HG02798 (cell line): ENCODE data around the gene TAS2R14.

Experiments
- ATAC-seq: cut with Tn5 transposase; IDR thresholded peaks from one replicate; pipeline ENCODE4 v1.9.1; 2021; ENCODE audit warnings: mild to moderate bottlenecking; ENCODE audit not compliant: unreplicated experiment, poor library complexity

TAS2R14 gene, protein sequence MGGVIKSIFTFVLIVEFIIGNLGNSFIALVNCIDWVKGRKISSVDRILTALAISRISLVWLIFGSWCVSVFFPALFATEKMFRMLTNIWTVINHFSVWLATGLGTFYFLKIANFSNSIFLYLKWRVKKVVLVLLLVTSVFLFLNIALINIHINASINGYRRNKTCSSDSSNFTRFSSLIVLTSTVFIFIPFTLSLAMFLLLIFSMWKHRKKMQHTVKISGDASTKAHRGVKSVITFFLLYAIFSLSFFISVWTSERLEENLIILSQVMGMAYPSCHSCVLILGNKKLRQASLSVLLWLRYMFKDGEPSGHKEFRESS

DNA sequence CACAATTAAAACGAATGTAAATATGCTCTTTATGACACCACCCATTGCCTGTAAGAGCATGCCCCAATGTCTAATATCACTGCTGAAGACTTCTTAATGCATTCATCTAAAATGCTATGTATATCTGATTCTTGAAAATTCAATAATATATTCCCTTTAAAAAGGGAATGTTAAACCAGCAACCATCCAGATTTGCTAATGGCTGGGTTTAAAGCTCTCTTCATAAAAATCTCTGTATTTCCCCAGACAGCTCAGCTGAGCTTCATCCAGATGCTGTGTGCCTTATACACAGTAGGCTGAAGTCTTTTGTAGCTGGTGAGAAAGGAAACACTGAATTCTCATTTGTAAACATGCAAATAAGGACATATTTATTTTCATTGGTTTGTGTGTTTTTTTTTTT lies at the start of gene TAS2R14:
TSS of gene TAS2R14 (minus strand) at position 101 of the 400 bp plus-strand sequence. CDS start at position 45, 56 bp downstream.
- no peak for ATAC-seq

DNA sequence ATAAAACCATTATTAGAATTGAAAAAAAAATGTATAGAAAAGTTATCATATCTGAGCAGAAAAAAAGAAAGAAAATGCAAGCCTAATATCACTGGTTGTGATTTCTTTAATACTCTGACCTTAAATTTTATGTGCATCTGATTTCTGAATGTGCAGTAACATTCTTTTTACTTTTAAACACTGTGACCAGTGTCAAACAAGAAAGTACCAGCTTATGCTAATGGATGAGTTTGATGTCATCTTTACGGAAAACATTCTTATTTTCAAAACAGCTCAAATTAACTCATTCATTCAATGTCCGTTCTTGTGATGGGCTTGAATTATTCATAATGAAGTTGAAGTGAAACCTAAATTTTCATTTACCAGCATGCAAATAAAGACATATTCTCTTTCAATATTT lies 47.7 kb upstream of the TAS2R14 start, which contains the start of gene TAS2R50:
TSS of gene TAS2R50 (minus strand) at position 101 of the 400 bp plus-strand sequence. CDS start at position 49, 52 bp downstream.
- ATAC-seq = no peak

DNA sequence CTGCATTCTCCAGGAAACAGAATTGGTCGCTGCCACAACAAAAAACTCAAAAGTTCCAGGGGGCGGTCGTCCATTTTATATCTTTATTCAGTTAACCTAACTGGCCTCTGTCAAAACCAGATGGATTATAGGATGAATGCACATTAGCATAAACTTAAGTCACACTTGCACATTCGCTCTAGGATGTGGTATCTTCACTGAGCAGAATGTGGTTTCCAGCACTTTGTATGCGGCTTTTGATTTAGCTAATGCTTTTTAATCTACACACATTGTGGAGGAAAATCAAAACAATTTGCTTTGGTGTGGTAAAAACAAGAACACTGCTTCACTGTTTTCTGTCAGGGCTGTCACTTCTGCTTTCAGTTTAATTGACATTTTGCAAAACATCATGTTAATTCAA lies 43.2 kb upstream of the TAS2R14 start:
- ATAC-seq = no peak

DNA sequence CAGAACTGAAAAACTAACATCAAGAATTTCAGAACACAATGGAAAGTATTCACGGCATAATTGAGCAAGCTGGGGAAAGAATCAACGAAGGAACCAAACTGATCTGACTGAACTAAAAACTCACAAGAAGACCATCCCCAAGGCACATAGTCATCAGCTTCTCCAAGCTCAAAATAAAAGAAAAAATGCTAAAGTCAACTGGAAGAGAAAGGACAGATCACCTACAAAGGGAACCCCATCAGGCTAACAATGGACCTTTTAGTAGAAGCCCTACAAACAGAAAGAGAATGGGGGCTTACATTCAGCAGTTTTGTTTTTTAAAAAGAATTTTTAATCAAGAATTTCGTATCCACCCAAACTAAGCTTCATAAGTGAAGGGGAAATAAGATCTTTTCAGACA lies 35.9 kb upstream of the TAS2R14 start:
- no peak for ATAC-seq

DNA sequence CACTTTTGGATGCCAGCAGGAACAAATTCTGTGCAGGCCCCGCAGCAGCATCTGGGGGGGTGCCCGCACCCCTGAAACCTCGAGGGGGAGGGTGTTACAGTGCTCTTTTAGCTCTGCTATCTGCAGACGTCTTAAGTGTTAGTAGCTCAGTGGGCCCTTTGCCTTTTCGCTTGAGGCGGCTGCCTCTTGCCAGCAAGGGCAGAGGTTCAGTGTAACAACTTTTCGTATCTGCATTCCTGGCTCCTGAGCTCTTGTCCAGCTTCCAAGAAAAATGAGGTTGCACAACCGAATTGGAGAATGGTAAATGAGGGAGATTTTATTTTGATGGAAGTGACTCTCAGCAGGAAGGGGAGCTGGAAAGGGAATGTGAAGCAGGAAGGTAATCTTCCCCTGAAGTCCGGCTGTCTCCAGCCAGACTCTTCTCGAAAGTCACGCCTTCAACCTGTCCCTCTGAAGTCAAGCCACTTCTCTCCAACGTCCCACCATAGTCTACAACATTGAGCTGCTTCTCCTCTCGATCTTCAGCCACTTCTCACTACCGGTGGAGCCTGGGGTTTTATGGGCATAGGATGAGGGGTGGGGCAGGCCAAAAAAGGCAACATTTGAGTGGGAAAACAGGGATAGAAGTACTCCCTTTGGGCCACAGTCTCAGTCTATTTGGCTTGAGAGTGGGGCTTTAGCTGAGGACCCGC lies 29.8 kb upstream of the TAS2R14 start:
- no peak for ATAC-seq

DNA sequence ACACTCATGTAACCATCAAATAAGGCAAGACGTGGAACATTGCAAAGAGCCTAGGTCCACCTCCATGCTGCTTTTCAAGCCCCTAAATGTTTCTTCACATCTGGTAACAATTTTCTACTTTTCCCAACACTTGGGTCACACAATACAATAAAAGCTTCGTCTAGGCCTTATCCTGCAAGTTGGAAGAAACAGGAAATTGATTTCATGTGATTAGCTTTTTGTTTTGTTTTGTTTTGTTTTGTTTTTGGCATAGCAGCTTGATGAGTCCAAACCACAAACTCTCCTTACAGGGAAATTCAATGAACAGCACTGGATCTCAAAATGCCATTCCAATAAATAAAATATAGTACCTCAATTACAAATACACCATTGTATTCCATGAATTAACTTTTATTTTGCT lies 28.3 kb upstream of the TAS2R14 start:
- no peak for ATAC-seq

DNA sequence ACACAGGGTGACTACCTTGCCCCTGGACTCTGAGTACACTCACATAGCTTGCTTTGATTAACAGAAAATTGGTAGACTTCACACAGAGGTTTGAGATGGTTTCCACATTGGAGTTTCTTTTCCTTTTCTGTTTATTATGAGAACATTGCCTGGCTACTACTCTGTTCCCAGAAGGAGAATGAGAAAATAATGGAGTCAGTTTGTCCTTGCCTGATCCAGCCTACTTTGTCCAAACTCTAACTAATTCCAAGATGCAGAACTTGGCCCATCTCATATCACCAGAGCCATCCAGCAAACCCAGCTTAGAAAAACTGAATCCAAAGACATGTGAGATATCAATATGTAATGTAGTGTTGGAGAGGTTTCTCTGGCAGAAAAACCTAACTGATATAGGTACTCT lies 27.3 kb upstream of the TAS2R14 start:
- no peak for ATAC-seq

DNA sequence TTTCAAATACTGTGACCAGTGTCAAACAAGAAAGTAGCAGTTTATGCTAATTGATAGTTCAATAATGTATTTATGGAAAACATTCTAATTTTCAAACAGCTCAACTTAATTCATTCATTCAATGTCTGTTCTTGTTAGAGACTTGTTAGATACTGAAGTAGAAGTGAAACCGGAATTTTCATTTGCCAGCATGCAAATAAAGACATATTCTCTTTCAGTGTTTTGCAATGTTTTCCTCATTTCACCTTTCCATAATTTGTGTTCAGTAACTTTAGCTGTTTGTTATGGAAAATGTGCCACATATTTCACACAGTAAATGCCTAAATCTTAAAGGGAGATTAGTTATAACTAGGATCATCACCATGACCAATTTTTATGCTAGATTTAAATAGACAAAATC lies 26.4 kb upstream of the TAS2R14 start:
- no peak for ATAC-seq

DNA sequence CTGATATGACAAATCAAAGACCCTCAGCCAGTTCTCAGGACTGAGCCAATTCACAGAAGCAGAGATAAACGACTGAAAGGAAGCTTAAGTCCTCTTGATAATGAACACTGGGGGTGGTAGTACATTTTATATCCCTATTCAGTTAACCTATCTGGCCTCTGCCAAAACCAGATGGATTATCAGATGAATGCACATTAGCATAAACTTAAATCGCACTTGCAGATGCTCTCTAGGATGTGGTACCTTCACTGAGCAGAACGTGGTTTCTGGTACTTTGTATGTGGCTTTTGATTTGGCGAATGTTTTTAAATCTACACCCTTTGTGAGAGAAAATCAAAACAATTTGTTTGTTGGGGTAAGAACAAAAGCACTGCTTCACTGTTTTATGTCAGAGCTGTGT lies 21.1 kb upstream of the TAS2R14 start:
- no peak for ATAC-seq

DNA sequence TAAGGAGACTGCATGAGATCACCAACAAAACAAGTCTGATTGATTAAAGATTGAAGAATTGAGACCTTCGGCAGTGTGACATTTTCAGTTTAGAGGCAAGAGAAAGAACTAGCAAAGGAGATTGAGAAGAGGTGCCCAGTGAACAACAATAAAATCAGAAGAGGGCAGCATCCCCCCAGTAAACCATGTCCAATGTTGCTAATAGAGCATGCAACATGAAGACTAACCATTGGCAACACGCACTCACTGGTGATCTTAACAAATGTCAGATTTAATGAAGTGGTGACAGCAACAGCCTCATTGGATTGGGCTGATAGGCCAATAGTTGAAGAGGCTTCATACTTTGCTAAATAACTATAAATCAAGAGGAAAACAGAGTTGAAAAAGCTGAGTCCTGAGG lies 20.7 kb upstream of the TAS2R14 start:
- no peak for ATAC-seq

DNA sequence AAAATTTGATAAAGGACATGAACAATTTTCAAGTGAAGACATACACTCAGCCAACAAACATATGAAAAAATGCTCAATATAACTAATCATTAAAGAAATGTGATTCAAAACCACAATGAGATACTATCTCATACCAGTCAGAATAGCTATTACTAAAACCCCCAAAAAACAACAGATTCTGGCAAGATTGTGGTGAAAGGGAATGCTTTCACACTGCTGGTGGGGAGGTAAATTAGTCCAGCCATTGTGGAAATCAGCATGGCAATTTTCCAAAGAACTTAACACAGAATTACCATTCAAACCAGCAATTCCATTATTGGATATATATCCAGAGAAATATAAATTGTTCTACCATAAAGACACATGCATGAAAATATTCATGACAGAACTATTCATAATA lies 18.7 kb upstream of the TAS2R14 start:
- no peak for ATAC-seq

DNA sequence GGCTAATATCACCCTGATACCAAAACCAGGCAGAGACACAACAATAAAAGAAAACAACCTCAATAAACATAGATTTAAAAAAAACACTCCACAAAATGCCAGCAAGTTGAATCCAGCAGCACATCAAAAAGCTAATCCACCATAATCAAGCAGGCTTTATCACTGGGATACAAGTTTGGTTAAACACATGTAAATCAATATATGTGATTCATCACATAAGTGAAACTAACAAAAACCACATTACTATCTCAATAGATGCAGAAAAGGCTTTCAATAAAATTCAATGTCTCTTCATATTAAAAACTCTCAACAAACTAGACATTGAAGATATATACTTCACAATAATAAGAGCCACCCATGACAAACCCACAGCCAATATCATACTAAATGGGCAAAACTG lies 17.0 kb upstream of the TAS2R14 start:
- no peak for ATAC-seq

DNA sequence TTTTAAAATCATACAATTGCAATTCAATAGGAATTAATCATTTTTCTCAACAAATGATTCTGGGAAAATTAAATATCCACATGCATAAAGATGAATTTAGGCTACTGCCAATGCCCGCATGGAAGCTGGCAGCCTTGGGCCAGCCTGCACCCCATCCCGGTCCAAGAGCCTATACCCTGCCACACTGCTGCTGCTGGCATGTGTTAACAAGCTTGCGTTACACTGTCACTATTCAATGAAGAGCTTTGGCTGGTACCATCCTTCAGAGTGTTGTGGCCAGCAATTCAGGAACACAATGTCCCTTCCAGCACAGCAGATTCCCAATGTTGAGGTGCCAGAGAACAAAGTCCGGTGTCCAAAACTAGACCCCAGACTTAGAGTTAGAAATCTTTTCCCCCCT lies 13.6 kb upstream of the TAS2R14 start:
- no peak for ATAC-seq

DNA sequence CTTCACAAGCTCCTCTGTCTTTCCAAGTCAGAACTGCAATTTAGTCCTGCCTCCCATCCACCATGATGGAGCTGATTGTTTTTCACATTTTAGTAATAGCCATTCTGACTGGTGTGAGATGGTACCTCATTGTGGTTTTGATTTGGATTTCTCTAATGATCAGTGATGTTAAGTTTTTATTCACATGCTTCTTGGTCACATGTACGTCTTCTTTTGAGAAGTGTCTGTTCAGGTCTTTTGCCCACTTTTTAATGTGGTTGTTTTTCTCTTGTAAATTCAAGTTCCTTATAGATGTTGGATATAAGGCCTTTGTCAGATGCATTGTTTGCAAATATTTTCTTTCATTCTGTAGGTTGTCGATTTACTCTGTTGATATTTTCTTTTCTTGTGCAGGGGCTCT lies 4.1 kb upstream of the TAS2R14 start:
- no peak for ATAC-seq

DNA sequence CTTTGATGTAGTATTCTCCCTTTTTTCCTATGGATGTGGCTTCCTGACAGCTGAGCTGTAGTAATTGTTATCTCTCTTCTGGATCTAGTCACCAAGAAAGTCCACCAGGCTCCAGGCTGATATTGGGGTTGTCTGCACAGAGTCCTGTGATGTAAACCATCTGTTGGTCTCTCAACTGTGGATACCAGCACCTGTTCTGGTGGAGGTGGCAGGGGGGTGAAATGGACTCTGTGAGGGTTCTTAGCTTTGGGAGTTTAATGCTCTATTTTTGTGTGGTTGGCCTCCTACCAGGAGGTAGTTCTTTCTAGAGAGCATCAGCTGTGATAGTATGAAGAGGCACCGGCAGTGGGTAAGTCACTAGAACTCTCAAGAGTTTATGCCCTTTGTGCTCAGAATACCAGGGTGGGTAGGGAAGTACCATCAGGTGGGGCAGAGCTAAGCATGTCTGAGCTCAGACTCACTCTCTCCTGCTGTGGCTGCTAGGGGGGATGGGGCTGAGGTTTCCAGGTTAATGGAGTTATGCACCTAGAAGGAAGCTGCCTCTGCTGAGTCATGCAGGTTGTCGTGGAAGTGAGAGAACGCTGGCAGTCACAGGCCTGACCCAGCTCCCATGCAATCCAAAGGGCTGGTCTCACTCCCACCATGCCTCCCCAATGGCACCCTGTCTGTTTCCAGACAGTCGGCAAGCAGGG lies 3.0 kb upstream of the TAS2R14 start:
- no peak for ATAC-seq

DNA sequence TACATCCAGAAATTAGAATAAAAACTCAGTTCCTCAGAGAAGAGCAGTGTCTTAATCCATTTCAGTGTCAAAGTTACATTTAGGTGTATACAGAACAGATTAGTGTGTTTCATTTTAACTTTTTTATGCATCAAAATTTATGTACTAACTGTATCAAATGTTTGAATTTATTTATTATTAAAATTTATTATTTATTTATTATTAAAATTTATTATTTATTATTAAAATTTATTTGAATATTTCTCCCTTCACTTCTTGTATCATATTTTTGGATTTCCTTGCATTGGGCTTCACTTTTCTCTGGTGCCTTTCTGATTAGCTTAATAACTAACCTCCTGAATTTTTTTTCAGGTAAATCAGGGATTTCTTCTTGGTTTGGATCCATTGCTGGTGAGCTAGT lies 2.3 kb upstream of the TAS2R14 start:
- no peak for ATAC-seq

DNA sequence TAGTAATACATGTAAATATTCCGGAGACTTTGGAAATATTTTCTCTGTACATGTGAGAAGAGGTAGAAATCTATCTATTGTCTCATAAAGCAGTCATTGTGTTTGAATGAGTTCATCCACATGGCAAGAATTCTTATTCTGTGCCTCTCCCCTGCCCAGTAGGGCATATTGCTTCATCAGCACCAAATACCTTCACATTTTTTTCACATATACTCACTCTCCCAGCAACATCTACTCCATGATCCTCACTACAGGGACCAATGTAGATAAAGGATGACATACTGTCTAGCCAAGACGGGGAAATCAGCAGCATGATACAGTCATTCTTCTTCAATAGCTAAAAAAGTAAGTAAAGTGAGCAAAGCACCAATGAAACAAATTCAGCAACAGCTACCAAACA lies 1.3 kb upstream of the TAS2R14 start:
- no peak for ATAC-seq

DNA sequence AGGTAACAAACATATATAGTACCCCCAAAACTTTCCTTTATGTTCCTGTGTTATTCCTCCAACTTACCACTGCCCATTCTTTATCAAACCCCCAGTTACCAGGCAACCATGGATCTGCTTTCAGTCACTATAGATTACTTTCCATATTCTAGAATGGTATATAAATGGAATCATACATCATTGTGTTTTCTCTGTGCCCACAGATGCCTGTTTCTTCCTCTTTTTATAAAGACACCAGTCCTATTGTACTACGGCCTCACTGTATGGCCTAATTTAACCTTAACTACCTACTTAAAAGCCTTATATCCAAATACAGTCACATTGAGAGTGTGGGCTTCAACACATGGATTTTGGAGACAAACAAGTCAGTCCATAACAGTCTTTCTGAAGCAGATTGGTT lies 2.6 kb downstream of the TAS2R14 start:
- ATAC-seq = no peak

DNA sequence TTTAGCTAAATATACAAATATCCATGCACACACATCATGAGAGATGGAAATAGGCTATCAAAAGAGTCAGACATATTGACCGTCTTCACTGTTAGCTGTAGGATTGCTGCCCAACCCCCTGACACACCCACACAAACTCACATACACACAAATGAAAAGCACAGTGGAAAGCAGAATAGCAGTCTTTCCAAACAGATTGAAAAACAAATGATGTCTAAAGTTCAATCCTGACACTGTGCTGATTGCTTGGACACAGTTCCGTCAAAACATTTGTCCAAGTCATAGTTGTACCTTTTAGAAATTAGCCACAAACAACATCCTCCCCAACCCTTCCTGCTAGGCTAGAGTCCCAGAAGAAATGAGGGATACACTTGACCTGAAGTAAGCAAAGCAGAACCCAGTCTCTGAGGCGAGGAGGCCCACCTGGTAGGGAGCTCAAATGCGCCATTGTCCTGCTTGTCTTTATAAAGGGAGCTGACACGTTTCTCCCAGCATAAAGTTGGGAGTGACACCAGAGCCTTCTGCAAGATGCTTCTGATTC lies 10.2 kb downstream of the TAS2R14 start, which contains the start of gene PRH2:
TSS of gene PRH2 (plus strand) at position 491 of the 541 bp plus-strand sequence. CDS start at position 529, 38 bp downstream.
- ATAC-seq = no peak

DNA sequence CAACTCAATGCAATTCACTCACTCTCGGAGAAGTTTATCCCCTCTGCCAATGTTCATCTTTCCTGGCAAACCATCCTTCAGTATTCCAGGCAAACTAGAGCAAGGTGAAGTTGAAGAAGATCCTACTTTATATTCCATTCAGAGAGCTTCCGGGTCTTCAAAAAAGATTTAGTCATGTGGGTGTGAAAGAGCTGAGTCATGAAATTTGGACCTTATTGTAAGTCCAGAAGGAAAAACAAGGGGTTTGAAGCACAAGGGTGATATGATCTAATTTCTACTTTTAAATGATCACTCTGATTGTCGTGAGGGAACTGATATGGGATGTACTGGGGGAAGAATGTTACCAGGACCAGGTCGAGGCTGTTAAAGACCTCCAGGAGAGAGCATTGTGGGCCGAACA lies 12.8 kb downstream of the TAS2R14 start:
- no peak for ATAC-seq

DNA sequence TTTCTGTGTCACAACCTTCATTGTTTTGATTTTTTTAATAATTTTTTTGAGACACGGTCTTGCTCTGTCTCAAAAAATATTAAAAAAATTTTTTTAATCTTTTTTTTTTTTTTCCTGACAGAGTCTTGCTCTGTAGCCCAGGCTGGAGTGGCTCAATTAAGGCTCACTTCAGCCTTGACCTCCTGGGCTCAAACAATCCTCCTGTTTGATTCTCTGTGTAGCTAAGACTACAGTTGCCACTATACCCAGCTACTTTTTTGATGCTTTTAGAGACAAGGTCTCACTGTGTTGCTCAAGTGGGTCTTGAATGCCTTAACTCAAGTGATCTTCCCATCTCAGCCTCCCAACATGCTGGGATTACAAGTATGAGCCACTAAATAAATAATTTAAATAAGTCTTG lies 19.3 kb downstream of the TAS2R14 start:
- no peak for ATAC-seq
